Vagina (tissue), 2 donors: Measurements from ENCODE around the gene LRRC72. TPM values are rescaled to one million over a fixed set of nuclear protein-coding genes. Genes with fewer than 3 reads are reported as not detected.

Source experiments
- DNase-seq, 2 donors: peaks; one replicate each; pipeline ENCODE4 v3.0.0-alpha.2; 2017; ENCODE audit errors: extremely low spot score in 2 of 2
- H3K27ac ChIP-seq: fragments of 200-600 bp; sonication (generic); one replicate; pipeline ENCODE4 v1.5.1; 2019
- H3K27me3 ChIP-seq: fragments of 200-600 bp; sonication (generic); one replicate; pipeline ENCODE4 v1.5.1; 2019
- H3K36me3 ChIP-seq, 2 donors: fragments of 200-600 bp; sonication (generic); one replicate each; pipeline ENCODE4 v1.5.1; 2017 to 2019
- H3K4me1 ChIP-seq: fragments of 200-600 bp; sonication (generic); one replicate; pipeline ENCODE4 v1.5.1; 2019
- H3K4me3 ChIP-seq, 2 donors: fragments of 200-600 bp; sonication (generic); 1 replicate in 1 of 2; 2 replicates in 1 of 2; pipeline ENCODE4 v1.5.1; 2016 to 2019
- H3K9me3 ChIP-seq: fragments of 200-600 bp; sonication (generic); one replicate; pipeline ENCODE4 v1.5.1; 2019
- CTCF ChIP-seq, 3 experiments: fragments of 450-650 bp in 2 of 3; fragments of 200-600 bp in 1 of 3; sonication (generic) in 1 of 3; IDR thresholded peaks; one replicate each; pipeline ENCODE4 v1.5.1; 2017 to 2019; ENCODE audit warnings: antibody characterized with exemption in 3 of 3, mild to moderate bottlenecking in 2 of 3, moderate library complexity in 2 of 3
- POLR2A ChIP-seq, 2 donors: fragments of 450-650 bp; IDR thresholded peaks; one replicate each; pipeline ENCODE4 v1.6.1; 2017; ENCODE audit warnings: antibody characterized with exemption in 2 of 2, mild to moderate bottlenecking in 2 of 2, moderate library complexity in 2 of 2
- POLR2AphosphoS5 ChIP-seq, 2 donors: sonication (generic); formaldehyde crosslinking; IDR thresholded peaks; one replicate each; pipeline ENCODE4 v1.9.0; 2017; ENCODE audit warnings: antibody characterized with exemption in 2 of 2, mild to moderate bottlenecking in 2 of 2, low read depth in 1 of 2; ENCODE audit not compliant: insufficient read depth in 1 of 2
- intact Hi-C: fragments of 100-400 bp; cut with DNase I; formaldehyde crosslinking; loops from one replicate; pipeline ENCODE4 v1.15.1; 2023
- total RNA-seq: library from RNA; depleted of rRNA; stranded (reverse); fragments of >200 nt; gene quantifications from one replicate; pipeline ENCODE4 v1.2.3, GENCODE V29; 2016

The LRRC72 gene
- not detected for total RNA-seq

GRCh38 chr7:16526742-16527540, at the start of gene LRRC72:
Gene LRRC72, plus strand, starts transcription at chr7:16526825. Its CDS starts 128 bp downstream, at chr7:16526953.
- Histone ChIP-seq H3K27ac (no peak within 1 kb of the TSS), H3K9me3 (no peaks in the 10 kb centered on the region), H3K4me3 (no peak within 1 kb of the TSS), H3K27me3 (no peaks in the 10 kb centered on the region), H3K4me1 (no peaks in the 10 kb centered on the region), H3K36me3 (no peaks in the 10 kb centered on the region)
- TF ChIP-seq POLR2AphosphoS5 (IDR thresholded peaks at IDR 0.05; ENCODE audit: insufficient read depth in 1 of 2, low read depth in 1 of 2): no peak
- TF ChIP-seq CTCF (IDR thresholded peaks at IDR 0.05): no peak
- TF ChIP-seq POLR2A (IDR thresholded peaks at IDR 0.05): no peak
- intact Hi-C loops: no loop called here
- no peak for DNase-seq

GRCh38 chr7:16479161-16479560, 47.5 kb upstream of the LRRC72 start:
- no peak for TF ChIP-seq CTCF (IDR thresholded peaks at IDR 0.05)
- Histone ChIP-seq H3K27ac (no peak overlapping the region), H3K4me1 (no peaks in the 10 kb centered on the region), H3K9me3 (no peaks in the 10 kb centered on the region), H3K27me3 (no peaks in the 10 kb centered on the region), H3K4me3 (no peak overlapping the region), H3K36me3 (no peaks in the 10 kb centered on the region)
- DNase-seq: no peak
- intact Hi-C loops: no loop called here

- Histone ChIP-seq H3K9me3 (no peaks in the 10 kb centered on the region), H3K4me1 (no peaks in the 10 kb centered on the region), H3K27me3 (no peaks in the 10 kb centered on the region), H3K36me3 (no peaks in the 10 kb centered on the region), H3K27ac (no peak overlapping the region), H3K4me3 (no peak overlapping the region)
- intact Hi-C loops: no loop called here
- DNase-seq: no peak
- TF ChIP-seq POLR2AphosphoS5 (IDR thresholded peaks at IDR 0.05; ENCODE audit: insufficient read depth in 1 of 2, low read depth in 1 of 2) (no peak), POLR2A (IDR thresholded peaks at IDR 0.05) (no peak), CTCF (IDR thresholded peaks at IDR 0.05) (no peak)
These were observed 47.0 kb upstream of the LRRC72 start for GRCh38 chr7:16479591-16479990.

- intact Hi-C loops: no loop called here
- Histone ChIP-seq H3K27me3 (no peaks in the 10 kb centered on the region), H3K36me3 (no peaks in the 10 kb centered on the region), H3K27ac (no peak overlapping the region), H3K4me3 (no peak overlapping the region), H3K9me3 (no peaks in the 10 kb centered on the region), H3K4me1 (no peaks in the 10 kb centered on the region)
- DNase-seq: no peak
- TF ChIP-seq POLR2A (IDR thresholded peaks at IDR 0.05) (no peak), POLR2AphosphoS5 (IDR thresholded peaks at IDR 0.05; ENCODE audit: insufficient read depth in 1 of 2, low read depth in 1 of 2) (no peak), CTCF (IDR thresholded peaks at IDR 0.05) (no peak)
These were observed 42.0 kb upstream of the LRRC72 start for GRCh38 chr7:16484453-16485158.

- Histone ChIP-seq H3K27me3 (no peaks in the 10 kb centered on the region), H3K27ac (no peak overlapping the region), H3K4me1 (no peaks in the 10 kb centered on the region), H3K4me3 (no peak overlapping the region), H3K9me3 (no peaks in the 10 kb centered on the region), H3K36me3 (no peaks in the 10 kb centered on the region)
- intact Hi-C loops: no loop called here
- TF ChIP-seq POLR2A (IDR thresholded peaks at IDR 0.05) (no peak), POLR2AphosphoS5 (IDR thresholded peaks at IDR 0.05; ENCODE audit: insufficient read depth in 1 of 2, low read depth in 1 of 2) (no peak), CTCF (IDR thresholded peaks at IDR 0.05) (no peak)
- DNase-seq: no peak
These were observed 35.5 kb upstream of the LRRC72 start for GRCh38 chr7:16491148-16491547.
